Cardiac septum (tissue), 1 donor: ENCODE measurements around the gene CLTC. TPM values are rescaled to one million over a fixed set of nuclear protein-coding genes. Genes with fewer than 3 reads are reported as not detected.
"Not testable (repeated sequence)": the region's sequence is repeated elsewhere in the genome, so short reads cannot be mapped to it uniquely, and the experiment has no call there.

Experiments used
- DNase-seq: peaks from one replicate; pipeline ENCODE4 v3.0.0-alpha.2; 2020; ENCODE audit warnings: low spot score
- intact Hi-C: fragments of 100-400 bp; cut with DNase I; formaldehyde crosslinking; loops from one replicate; pipeline ENCODE4 v1.14.0; 2022
- total RNA-seq: library from RNA; stranded (reverse); fragmentation: NEBNext Ultra II Directional; extraction: Animal tissue kit (Norgen Biotek cat#: 25700); gene quantifications from one replicate; pipeline ENCODE4 v1.2.1, GENCODE V29; 2021
- donor health status: DM: no; HTN: no; CAD: no.

The CLTC gene
- total RNA-seq, 1 donor from 2014 or later: 204 TPM

DNA sequence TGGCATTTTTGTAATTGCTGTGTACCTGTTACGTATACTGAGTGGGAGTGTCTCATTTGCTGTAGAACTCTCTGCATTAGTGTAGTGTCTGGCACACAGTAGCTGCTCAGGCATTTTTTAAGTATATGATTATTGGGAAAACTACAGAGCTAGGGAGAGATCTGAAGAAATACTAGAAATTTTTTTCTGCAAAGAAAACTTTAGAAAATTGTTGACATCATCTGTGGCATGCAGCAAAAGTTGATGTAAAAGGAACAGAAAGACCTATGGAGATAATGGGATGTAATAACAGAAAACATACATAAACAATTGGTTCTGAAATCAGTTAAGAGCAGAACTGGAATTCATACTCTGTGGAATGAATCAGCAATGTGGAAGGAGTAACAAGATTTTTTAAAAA, 11.6 kb downstream of the CLTC start:
- intact Hi-C loops: no loop called here
- no peak for DNase-seq

DNA sequence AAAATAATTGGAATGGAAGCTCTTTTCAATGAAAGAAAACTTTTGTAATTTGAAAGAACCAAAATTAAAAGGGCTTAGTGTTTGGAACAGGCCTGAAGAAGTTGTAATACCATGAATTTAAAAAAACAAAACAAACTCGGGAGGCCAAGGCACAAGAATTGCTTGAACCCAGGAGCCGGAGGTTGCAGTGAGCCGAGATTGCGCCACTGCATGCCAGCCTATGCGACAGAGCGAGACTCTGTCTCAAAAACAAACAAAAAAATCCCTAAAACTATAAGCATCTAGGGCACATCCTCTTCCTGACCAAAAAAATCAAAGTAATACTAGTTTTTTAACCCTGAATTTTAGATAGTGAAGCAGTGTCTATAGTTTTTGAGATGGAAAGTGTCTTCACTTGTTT, 12.7 kb downstream of the CLTC start:
- DNase-seq: no peak
- intact Hi-C loops: no loop called here

DNA sequence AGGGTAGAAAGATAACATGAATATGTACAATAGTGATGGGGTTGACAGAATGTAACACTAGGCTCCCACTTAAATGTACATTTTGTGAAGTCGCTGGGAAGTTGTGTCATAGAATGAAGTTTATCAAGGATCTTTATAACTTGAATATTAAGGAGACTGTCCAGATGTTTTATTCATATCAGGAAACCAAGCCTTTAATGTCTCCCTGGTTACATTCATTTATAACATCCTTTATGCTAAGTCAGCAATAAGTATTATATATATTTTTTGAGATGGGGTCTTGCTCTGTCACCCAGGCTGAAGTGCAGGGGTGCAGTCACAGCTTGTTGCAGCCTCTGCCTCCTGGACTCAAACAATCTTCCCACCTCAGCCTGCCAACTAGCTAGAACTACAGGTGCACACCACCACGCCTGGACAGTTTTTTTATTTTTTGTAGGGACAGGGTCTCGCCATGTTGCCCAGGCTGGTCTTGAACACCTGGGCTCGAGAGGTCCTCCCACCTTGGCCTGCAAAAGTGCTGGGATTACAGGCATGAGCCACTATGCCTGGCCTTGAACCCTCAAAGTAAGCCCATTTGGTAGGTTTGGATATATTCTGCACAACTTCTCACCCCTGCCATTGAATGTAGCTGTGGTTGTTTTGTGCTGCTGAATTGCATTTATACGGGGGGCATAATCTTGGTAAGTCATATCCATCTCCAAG, 14.1 kb downstream of the CLTC start:
- intact Hi-C loops: no loop called here
- DNase-seq: no peak

GRCh38 chr17:59634632-59635541, 15.2 kb downstream of the CLTC start:
- intact Hi-C loops: no loop called here
- no peak for DNase-seq

DNA sequence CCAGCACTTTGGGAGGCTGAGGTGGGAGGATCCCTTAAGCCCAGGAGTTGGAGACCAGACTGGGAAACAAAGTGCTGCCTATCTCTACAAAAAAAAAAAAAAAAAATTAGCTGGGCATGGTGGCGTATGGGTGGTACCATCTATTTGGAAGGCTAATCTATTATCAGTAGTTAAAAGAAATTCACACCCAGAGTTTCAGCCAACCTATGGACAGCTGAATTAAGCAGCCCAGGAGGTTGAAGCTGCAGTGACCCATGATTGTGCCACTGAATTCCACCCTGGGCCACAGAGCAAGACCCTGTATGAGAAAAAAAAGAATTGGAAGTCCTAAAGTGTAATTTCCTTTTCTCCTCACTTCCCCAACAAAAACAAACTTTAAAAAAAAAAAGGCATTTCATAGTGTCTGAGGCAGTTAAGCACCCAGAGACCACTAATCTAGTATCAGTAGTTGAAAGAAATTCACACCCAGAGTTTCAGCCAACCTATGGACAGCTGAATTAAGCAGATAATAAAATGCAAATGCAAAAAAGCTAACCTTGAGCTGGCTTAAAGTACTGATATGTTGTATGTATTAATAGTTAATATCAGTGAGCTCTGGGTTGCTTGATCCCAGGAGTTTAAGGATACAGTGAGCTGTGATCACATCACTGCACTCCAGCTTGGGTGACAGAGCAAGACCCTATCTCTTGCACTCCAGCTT, 18.1 kb downstream of the CLTC start:
- intact Hi-C loops: no loop called here

GRCh38 chr17:59638553-59638952, 18.9 kb downstream of the CLTC start:
- intact Hi-C loops: no loop called here
- no peak for DNase-seq

More for the DNA sequence above, 18.1 kb downstream of the CLTC start:
- DNase-seq: no peak

DNA sequence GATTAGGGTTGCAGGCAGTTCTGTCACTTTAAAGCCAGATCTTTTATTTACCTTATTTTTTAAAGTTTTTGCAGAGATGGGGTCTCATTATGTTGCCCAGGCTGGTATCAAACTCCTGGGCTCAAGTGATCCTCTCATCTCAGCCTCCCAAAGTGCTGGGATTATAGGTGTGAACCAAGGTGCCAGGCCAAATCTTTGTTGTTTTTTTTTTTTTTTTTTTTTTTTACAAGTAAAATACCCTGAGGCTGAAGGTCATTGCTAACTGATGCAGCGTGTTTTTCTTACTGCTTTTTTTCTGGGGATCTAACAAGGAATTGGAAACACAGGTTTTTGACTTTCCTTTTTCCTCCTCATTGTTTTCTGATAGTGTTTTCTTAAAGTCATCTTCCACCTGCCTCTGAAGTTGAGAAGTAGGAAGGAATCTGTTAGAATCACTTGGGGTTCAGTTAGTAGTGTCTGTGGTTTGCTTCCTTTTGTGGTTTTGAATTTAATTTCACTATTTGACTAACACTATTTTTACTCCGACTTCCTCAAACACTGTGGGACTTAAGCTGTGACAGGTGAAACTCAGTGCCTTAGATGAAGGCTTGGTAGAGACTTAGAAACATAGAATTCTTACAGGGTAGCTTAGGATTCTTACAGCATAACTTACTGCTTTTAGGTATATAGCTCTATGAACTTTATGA, 22.2 kb downstream of the CLTC start:
- intact Hi-C loops: no loop called here
- DNase-seq: no peak

DNA sequence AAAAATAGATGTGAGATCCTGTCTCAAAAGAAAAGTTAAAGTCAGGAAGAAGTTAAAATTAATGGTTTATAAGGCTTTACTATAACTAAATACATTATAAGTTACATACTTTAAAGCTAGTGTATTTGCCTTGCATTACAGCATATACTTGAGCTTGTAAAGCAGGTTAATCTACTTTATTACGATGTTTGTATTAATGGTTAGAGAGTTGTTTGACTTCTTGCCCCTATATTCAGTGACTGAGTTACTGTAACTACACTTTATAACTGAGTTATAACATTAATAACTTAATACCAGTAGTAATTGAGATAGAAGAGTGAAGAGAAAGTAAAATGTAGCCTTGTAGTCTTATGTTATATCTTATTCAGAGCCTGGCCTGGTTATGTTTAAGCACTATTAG, 22.9 kb downstream of the CLTC start:
- no peak for DNase-seq
- intact Hi-C loops: no loop called here

- intact Hi-C loops: no loop called here
- DNase-seq: no peak
Observed at GRCh38 chr17:59643159-59644140, 23.8 kb downstream of the CLTC start.

DNA sequence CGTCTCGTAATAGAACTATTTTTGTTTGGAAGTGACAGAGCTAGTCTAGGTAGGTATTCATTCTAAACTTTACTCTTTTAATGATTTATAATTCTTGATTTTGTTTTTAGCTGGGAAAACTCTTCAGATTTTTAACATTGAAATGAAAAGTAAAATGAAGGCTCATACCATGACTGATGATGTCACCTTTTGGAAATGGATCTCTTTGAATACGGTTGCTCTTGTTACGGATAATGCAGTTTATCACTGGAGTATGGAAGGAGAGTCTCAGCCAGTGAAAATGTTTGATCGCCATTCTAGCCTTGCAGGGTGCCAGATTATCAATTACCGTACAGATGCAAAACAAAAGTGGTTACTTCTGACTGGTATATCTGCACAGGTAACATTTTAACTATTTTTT, 27.6 kb downstream of the CLTC start:
- DNase-seq: no peak

DNA sequence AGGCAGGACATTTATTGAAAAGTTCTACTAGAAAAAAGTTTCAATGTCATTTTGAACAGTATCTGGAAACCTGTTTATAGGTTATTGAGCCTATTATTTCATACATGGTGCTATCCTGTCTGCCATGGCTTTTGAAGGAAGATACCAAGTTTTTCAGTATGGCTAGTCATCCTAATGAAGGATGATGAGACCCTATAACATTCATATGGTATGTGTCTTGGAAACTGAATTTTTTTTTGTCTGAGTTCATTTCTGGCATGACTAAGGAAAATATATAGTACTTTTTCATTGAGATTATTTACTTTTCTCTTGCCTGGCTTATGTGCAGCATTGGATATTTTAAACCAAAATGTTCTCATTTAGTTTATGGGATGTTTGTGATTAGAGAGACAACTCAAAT, 30.2 kb downstream of the CLTC start:
- intact Hi-C loops: no loop called here
- DNase-seq: no peak

More for the DNA sequence above, 27.6 kb downstream of the CLTC start:
- intact Hi-C loops: no loop called here

- intact Hi-C loops: no loop called here
- no peak for DNase-seq
Observed at GRCh38 chr17:59650642-59651041, 30.9 kb downstream of the CLTC start.

GRCh38 chr17:59651346-59651745, 31.7 kb downstream of the CLTC start:
- no peak for DNase-seq
- intact Hi-C loops: no loop called here

DNA sequence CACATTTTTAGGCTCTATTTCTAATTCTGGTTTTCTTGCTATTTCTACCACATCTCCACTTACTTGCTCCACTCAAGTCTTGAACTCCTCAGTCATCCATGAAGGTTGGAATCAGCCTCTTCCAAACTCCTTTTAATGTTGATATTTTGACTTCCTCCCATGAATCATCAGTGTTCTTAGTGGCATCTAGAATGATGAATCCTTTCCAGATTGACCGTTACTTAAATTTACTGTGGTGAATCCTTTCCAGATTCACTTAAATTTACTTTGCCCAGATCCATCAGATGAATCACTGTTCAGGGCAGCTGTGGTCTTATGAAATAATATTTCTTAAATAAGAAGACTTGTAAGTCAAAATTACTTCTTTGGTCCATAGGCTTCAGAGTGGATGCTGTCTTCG, 32.4 kb downstream of the CLTC start:
- intact Hi-C loops: no loop called here

DNA sequence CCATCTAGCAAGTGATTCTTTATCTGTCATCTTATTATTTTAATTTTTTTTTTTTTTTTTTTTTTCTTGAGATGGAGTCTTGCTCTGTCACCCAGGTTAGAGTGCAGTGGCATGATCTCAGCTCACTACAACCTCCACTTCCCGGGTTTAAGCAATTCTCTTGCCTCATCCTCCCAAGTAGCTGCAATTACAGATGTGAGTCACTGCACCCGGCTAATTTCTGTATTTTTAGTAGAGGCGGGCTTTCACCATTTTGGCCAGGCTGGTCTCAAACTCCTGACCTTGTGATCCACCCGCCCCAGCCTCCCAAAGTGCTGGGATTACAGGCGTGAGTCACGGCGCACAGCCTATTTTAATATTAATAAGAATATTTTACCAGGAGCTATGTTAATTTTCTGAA, 36.9 kb downstream of the CLTC start:
- intact Hi-C loops, DNase-seq: not testable (repeated sequence)

More for the DNA sequence above, 32.4 kb downstream of the CLTC start:
- no peak for DNase-seq

DNA sequence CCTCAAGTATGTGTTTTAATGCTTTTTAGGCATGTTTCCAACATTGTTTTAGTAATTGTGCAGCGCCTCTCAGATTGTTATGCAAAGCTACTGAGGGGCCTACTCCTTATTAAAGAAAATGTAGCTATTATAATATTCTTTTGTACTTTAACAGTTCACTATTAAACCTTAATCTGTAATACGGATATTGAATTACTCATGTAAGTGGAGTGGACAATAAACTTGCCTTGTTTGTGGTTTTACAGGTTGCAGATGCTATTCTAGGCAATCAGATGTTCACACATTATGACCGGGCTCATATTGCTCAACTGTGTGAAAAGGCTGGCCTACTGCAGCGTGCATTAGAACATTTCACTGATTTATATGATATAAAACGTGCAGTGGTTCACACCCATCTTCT, 46.5 kb downstream of the CLTC start:
- intact Hi-C loops: no loop called here
- DNase-seq: no peak

DNA sequence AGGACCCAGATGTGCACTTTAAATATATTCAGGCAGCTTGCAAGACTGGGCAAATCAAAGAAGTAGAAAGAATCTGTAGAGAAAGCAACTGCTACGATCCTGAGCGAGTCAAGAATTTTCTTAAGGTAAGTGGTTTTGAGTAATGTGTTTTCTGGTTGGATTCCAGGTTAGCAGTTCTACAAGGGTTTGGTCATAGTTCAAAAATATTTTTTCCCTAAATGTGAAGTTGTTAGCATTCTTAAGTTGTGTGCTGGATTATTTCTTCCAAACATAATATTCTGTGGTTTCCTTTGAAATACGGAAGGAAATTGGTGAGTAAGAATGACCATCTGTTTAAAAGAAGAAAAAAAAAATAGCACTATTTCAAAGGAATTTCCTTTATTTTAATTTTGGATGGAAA, 49.1 kb downstream of the CLTC start:
- DNase-seq: no peak
- intact Hi-C loops: no loop called here

DNA sequence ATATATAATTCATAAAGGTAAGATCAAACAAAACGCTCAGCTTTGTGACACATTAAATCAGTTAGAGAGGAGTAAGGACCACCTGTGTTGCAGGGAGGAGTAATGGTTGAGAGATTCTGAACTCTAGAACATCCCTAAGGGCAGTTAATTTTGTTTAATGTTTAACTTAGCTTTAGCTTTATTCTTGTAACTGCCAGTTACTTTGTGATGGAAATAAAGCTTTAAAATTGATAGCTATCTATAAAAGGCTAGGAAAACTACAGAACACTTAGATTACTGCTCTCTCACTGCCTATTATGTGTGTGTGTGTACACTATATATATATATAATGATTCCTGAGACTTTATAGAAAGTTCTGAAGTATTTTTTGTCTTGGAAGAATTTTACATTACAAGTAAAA, 49.7 kb downstream of the CLTC start:
- intact Hi-C loops: no loop called here
- no peak for DNase-seq

DNA sequence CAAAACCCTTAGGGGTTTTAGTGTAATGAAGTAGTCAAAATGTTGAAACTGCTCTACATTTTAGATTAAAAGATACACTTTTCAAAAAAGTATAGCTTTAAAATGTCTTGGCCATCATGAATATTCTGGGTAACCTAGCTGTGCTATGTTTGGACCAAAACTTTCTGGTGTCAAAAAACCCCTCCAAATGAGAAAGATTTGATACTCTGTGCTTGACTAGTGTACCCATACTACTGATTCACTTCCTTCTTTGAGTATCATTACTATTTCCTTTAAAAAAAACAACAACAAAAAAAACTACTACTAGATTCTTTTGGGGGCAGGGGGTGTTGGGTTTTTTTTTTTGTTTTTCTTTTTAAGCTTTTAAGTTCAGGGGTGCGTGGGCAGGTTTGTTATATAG, 50.2 kb downstream of the CLTC start:
- no peak for DNase-seq
- intact Hi-C loops: no loop called here
